ENCODE measurements around the gene SKOR1.

Gene SKOR1

DNA sequence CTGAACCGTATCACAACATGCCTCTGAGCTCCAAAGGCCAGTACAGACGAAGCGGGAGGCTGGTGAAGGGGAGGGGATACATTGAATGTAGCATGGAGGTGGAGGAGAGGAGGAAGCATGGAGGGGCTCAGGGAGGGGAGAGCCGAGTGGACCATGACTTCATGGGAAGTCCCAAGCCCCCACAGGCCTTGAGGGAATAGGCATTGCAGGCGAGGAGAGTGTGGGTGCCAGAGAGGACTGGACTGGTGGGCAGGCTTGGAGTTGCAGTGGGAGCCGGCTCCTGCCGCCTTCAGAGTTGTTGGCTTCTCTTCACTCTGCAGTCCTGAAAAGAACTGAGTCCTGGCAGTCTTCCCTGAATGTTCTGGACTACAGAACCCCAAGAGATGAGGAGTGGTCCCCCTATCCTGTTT is 17.8 kb downstream of the SKOR1 start:
- H3K4me3 ChIP-seq (ENCODE audit: low read depth, low read length) = no peak overlapping the region
- POLR2A ChIA-PET = no interaction called here

DNA sequence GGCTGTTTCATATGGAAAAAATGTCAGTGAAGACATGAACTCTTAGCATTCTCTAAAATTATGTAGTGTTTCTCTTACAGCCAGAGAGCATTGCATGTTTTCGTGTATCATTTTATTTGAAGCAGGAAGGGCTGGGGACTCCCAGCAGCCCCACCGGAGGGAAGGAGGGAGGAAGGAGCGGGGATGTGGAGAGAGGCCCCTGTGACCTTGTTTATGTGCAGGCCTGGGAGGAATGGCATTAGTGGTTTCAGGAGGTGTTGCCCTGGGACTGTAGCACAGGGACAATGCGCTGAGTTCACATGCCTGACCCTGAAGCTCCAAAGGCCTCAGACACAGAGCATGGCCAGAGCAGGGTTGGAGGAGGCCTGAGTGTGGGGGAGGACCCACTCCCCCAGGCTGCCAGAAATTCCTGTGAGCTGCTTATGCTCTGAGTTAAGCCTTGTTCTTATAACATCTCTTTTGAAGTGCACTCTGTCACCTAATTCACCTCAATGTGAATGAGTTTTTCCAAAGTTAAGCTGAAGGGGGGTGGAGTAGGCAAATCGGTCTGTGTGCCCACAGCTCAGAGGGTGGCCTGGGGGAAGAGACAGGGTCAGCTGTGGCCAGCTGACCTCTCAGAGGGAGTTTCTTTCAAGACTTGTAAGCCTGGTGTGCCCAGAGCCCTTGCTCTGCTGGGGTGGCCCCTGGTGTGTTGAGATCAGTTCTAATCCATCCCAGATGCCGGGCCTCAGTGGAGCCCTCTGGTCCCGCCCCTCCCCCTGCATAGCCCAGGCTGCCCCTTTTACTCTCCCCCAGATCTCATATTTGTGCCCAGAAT is 18.5 kb downstream of the SKOR1 start:
- CTCF ChIA-PET = interaction anchor here (1.0 to 3.0 kb wide), 3 partner anchors 9 to 367 kb away, joined by 3 to 15 read pairs (median 4); no protein-coding TSS in a partner anchor
- POLR2A ChIA-PET = no interaction called here
- no peak overlapping the region for H3K4me3 ChIP-seq (ENCODE audit: low read depth, low read length)
- no peak for TF ChIP-seq CTCF (IDR thresholded peaks at IDR 0.05; ENCODE audit: insufficient read depth, low read length, missing control alignments)
- no peak for DNase-seq (ENCODE audit: low read depth, low spot score)

More for the DNA sequence above, 17.8 kb downstream of the SKOR1 start:
- no peak for DNase-seq (ENCODE audit: low read depth, low spot score)
- no peak for TF ChIP-seq CTCF (IDR thresholded peaks at IDR 0.05; ENCODE audit: insufficient read depth, low read length, missing control alignments)
- CTCF ChIA-PET = interaction anchor here (1.0 to 1.5 kb wide), 2 partner anchors 10 to 368 kb away, joined by 3 to 4 read pairs; no protein-coding TSS in a partner anchor

DNA sequence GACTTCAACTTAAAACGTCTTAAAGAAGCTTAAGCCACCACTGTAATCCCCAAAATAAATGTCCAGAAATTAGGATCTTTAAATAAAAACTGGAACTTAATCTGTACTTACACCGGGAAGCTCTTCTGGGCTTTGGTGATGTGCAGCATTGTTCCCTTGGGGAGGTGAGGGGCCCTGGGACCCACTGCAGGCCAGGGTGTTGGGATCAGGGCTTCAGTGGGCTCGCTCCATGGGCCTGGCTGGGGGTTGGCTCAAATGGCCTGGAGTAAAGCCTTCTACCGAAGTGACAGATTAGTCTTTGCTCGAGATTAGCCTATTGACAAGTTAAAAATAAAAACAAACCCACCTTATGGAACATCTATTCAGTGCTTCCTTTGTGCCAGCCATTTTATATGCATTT is 20.7 kb downstream of the SKOR1 start:
- no peak overlapping the region for H3K4me3 ChIP-seq (ENCODE audit: low read depth, low read length)
- DNase-seq (ENCODE audit: low read depth, low spot score) = no peak
- no peak for TF ChIP-seq CTCF (IDR thresholded peaks at IDR 0.05; ENCODE audit: insufficient read depth, low read length, missing control alignments)
- ChIA-PET POLR2A (no interaction called here), CTCF (interaction anchor here (1.3 to 3.0 kb wide), 2 partner anchors 17 to 345 kb away, joined by 3 to 15 read pairs; no protein-coding TSS in a partner anchor)

GRCh38 chr15:67849538-67849937 is 24.2 kb downstream of the SKOR1 start:
- POLR2A ChIA-PET = no interaction called here
- no peak for DNase-seq (ENCODE audit: low read depth, low spot score)
- no peak overlapping the region for H3K4me3 ChIP-seq (ENCODE audit: low read depth, low read length)
- CTCF ChIA-PET = no interaction called here
- TF ChIP-seq CTCF (IDR thresholded peaks at IDR 0.05; ENCODE audit: insufficient read depth, low read length, missing control alignments) = no peak

DNA sequence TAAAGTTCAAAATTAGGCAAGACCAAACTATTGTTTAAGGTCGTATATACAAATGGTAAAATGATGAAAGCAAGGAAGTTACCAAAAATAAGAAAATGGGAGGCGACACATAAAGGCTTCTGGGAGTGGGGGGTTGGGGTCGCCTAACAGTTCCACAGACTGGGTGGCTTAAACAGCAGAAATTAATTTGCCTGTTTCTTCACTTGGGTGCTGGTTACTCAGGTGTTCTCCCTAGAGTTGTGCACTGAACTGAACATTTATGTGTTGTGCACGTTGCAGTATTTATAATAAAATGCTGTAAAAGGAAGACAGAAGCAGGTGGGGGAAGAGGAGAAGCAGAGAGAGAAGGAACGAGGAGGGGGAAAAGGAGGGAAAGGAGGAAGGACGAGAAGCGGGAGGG is 25.0 kb downstream of the SKOR1 start:
- CTCF ChIA-PET = no interaction called here
- H3K4me3 ChIP-seq (ENCODE audit: low read depth, low read length) = no peak overlapping the region
- POLR2A ChIA-PET = interaction anchor here (0.9 kb wide), 1 partner anchor 9 kb away, joined by 4 read pairs; no protein-coding TSS in a partner anchor
- TF ChIP-seq CTCF (IDR thresholded peaks at IDR 0.05; ENCODE audit: insufficient read depth, low read length, missing control alignments) = no peak
- DNase-seq (ENCODE audit: low read depth, low spot score) = no peak

- no peak overlapping the region for H3K4me3 ChIP-seq (ENCODE audit: low read depth, low read length)
- CTCF ChIA-PET = no interaction called here
- POLR2A ChIA-PET = interaction anchor here (0.9 kb wide), 1 partner anchor 10 kb away, joined by 4 read pairs; no protein-coding TSS in a partner anchor
- no peak for DNase-seq (ENCODE audit: low read depth, low spot score)
- TF ChIP-seq CTCF (IDR thresholded peaks at IDR 0.05; ENCODE audit: insufficient read depth, low read length, missing control alignments) = no peak
Measured at GRCh38 chr15:67850994-67851571, 25.8 kb downstream of the SKOR1 start.
